ENCODE measurements around the gene C4orf46. TPM values are rescaled to one million over a fixed set of nuclear protein-coding genes. Genes with fewer than 3 reads are reported as not detected.
"Not testable (repeated sequence)": the region's sequence is repeated elsewhere in the genome, so short reads cannot be mapped to it uniquely, and the experiment has no call there.

C4orf46 gene
- total RNA-seq, 1 experiment from 2014 or later: 27.9 TPM

DNA sequence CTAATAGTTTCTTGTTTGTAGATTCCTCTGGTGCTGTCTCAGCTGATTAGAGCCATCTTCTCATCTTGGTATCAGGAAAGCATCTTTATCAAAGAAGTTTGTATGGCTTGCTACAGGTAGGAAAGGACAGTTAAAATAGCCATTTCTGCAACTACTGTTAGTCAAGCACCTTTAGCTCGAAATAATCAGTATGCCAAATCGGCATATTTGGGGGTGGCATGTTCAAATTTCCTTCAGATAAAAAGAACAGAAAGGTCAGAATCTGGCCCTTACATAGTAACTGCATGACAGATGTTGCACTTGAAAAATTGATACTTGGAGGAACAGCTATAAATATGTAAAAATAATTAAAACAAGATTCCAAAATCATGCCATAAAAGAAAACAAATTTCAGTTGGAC, 4.8 kb downstream of the C4orf46 start:
- no peaks in the 10 kb centered on the region for H3K9me2 ChIP-seq (replicated peaks; ENCODE audit: insufficient read depth, low read length)
- no peak overlapping the region for H3K4me2 ChIP-seq (ENCODE audit: low read depth, low read length, poor library complexity, severe bottlenecking)
- no peaks in the 10 kb centered on the region for H3K27me3 ChIP-seq (ENCODE audit: low read length)
- peaks cover 8% of the 10 kb centered on the region for H3K4me1 ChIP-seq (ENCODE audit: low read length)
- peaks cover 9% of the 10 kb centered on the region; the same call in 1 of the 2 replicates for H4K20me1 ChIP-seq (ENCODE audit: insufficient read depth, low read depth, low read length)
- H2AFZ ChIP-seq (ENCODE audit: low read length): no peak overlapping the region
- H3K4me3 ChIP-seq (ENCODE audit: low read length): no peak overlapping the region
- no peak overlapping the region for H3K27ac ChIP-seq (ENCODE audit: low read length)
- peaks cover 41% of the 10 kb centered on the region for H3K79me2 ChIP-seq (ENCODE audit: low read length)
- peak; percentile 37 for DNase-seq
- H3K9ac ChIP-seq (ENCODE audit: low read length): no peak overlapping the region
- H3K36me3 ChIP-seq (ENCODE audit: insufficient read depth, low read length): peaks cover 20% of the 10 kb centered on the region; the same call in 1 of the 2 replicates
- no peaks in the 10 kb centered on the region for H3K9me3 ChIP-seq (ENCODE audit: low read length)

DNA sequence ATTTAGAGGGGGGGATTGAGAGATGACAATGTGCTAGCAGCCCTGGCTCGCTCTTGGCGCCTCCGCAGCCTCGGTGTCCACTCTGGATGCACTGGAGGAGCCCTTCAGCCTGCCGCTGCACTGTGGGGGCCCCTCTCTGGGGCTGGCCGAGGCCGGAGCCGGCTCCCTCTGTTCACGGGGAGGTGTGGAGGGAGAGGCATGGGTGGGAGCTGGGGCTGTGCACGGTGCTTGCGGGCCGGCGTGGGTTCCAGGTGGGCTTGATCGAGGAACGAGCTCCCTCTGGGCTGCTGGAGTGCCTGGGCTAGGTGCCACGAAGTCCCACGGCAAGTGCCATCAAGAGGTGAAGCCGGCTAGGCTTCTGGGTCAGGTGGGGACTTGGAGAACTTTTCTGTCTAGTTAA, 6.9 kb downstream of the C4orf46 start:
- Histone ChIP-seq H3K4me3 (ENCODE audit: low read length) (no peak overlapping the region), H3K27me3 (ENCODE audit: low read length) (no peaks in the 10 kb centered on the region), H4K20me1 (ENCODE audit: insufficient read depth, low read depth, low read length) (no peaks in the 10 kb centered on the region), H3K9me2 (replicated peaks; ENCODE audit: insufficient read depth, low read length) (no peaks in the 10 kb centered on the region), H3K27ac (ENCODE audit: low read length) (no peak overlapping the region), H3K36me3 (ENCODE audit: insufficient read depth, low read length) (peaks cover 20% of the 10 kb centered on the region; the same call in 1 of the 2 replicates), H3K9ac (ENCODE audit: low read length) (no peak overlapping the region), H3K4me1 (ENCODE audit: low read length) (no peaks in the 10 kb centered on the region; the same call in 1 of the 2 replicates), H3K9me3 (ENCODE audit: low read length) (no peaks in the 10 kb centered on the region), H2AFZ (ENCODE audit: low read length) (no peak overlapping the region), H3K79me2 (ENCODE audit: low read length) (peaks cover 23% of the 10 kb centered on the region), H3K4me2 (ENCODE audit: low read depth, low read length, poor library complexity, severe bottlenecking) (no peak overlapping the region)
- peak; percentile 37 for DNase-seq

DNA sequence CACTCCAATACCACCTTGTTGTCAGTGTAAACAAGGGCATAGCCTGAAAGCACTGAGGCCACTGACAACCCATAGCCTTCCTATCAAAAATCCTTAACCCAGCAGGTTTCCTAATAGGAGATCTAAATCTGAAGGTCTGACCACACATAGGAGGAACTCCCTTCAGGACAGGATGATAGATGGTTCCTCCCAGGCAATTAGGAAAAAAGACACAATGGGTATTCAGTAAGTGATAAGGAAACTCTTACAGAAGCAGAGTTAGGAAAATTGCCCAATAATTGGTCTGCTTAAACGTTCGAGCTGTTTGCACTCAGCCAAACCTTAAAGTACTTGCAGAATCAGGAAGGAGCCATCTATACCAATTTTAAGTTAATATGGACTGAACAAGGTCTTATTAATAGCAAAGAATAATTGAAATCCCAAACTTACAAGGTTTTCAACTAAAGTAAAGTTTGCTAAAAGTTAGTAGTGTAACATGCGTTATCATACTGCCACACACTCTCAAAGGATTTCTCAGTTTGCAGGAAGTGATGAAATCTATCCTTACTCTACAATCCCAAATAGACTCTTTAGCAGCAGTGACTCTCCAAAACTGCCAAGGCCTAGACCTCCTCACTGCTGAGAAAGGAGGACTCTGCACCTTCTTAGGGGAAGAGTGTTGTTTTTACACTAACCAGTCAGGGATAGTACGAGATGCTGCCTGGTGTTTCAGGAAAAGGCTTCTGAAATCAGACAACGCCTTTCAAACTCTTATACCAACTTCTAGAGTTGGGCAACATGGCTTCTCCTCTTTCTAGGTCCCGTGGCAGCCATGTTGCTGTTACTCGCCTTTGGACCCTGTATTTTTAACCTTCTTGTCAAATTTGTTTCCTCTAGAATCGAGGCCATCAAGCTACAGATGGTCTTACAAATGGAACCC, 7.7 kb downstream of the C4orf46 start:
- H3K9me3 ChIP-seq (ENCODE audit: low read length): not testable (repeated sequence)

DNA sequence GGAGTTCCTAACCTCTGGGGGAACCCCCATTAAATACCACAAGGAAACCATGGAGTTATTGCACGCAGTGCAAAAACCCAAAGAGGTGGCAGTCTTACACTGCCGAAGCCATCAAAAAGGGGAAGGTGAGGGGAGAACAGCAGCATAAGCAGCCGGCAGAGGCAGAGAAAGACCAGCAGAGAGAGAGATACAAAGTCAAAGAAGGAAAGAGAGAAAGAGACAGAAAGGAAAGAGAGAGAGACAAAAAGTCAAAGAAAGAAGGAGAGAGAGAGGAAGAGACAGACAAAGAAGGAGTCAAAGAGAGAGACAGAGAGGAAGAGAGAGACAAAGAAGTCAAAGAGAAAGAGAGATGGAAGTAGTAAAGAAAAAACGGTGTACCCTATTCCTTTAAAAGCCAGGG, 8.4 kb downstream of the C4orf46 start:
- not testable (repeated sequence) for H3K4me1 ChIP-seq (ENCODE audit: low read length); H4K20me1 ChIP-seq (ENCODE audit: insufficient read depth, low read depth, low read length); H3K9ac ChIP-seq (ENCODE audit: low read length); H3K4me2 ChIP-seq (ENCODE audit: low read depth, low read length, poor library complexity, severe bottlenecking); H3K9me3 ChIP-seq (ENCODE audit: low read length); H3K27me3 ChIP-seq (ENCODE audit: low read length); H3K9me2 ChIP-seq (replicated peaks; ENCODE audit: insufficient read depth, low read length); H2AFZ ChIP-seq (ENCODE audit: low read length); H3K36me3 ChIP-seq (ENCODE audit: insufficient read depth, low read length); H3K79me2 ChIP-seq (ENCODE audit: low read length); H3K4me3 ChIP-seq (ENCODE audit: low read length); H3K27ac ChIP-seq (ENCODE audit: low read length)
- peak; percentile 14 for DNase-seq

More for the DNA sequence above, 7.7 kb downstream of the C4orf46 start:
- H3K4me1 ChIP-seq (ENCODE audit: low read length); H3K9ac ChIP-seq (ENCODE audit: low read length); H3K27me3 ChIP-seq (ENCODE audit: low read length); H3K4me3 ChIP-seq (ENCODE audit: low read length); H3K27ac ChIP-seq (ENCODE audit: low read length); H3K4me2 ChIP-seq (ENCODE audit: low read depth, low read length, poor library complexity, severe bottlenecking); H2AFZ ChIP-seq (ENCODE audit: low read length); H4K20me1 ChIP-seq (ENCODE audit: insufficient read depth, low read depth, low read length); H3K9me2 ChIP-seq (replicated peaks; ENCODE audit: insufficient read depth, low read length): not testable (repeated sequence)
- H3K79me2 ChIP-seq (ENCODE audit: low read length): peaks cover 14% of the 10 kb centered on the region
- H3K36me3 ChIP-seq (ENCODE audit: insufficient read depth, low read length): peaks cover 12% of the 10 kb centered on the region; the same call in 1 of the 2 replicates
- DNase-seq: peak; percentile 21

DNA sequence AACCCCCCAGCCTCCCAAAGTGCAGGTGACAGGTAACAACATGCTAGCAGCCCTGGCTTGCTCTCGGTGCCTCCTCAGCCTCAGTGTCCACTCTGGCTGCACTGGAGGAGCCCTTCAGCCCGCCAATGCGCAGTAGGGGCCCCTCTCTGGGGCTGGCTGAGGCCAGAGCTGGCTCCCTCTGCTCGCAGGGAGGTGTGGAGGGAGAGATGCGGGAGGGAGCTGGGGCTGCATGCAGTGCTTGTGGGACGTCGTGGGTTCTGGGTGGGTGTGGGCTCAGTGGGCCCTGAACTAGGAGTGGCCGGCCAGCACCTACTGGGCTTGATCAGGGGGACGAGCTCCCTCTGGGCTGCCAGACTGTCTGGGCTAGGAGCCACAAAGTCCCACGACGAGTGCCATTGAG, 14.4 kb downstream of the C4orf46 start:
- Histone ChIP-seq H3K79me2 (ENCODE audit: low read length) (no peaks in the 10 kb centered on the region), H3K4me3 (ENCODE audit: low read length) (no peak overlapping the region), H3K27ac (ENCODE audit: low read length) (no peak overlapping the region), H2AFZ (ENCODE audit: low read length) (no peak overlapping the region), H3K4me1 (ENCODE audit: low read length) (0 out of 2 replicates have a peak, but pooled peaks cover 4% of the 10 kb centered on the region), H3K4me2 (ENCODE audit: low read depth, low read length, poor library complexity, severe bottlenecking) (no peak overlapping the region), H3K9me3 (ENCODE audit: low read length) (no peaks in the 10 kb centered on the region), H3K27me3 (ENCODE audit: low read length) (no peaks in the 10 kb centered on the region), H3K9ac (ENCODE audit: low read length) (no peak overlapping the region), H4K20me1 (ENCODE audit: insufficient read depth, low read depth, low read length) (no peaks in the 10 kb centered on the region), H3K9me2 (replicated peaks; ENCODE audit: insufficient read depth, low read length) (no peaks in the 10 kb centered on the region), H3K36me3 (ENCODE audit: insufficient read depth, low read length) (no peaks in the 10 kb centered on the region)
- no peak for DNase-seq

DNA sequence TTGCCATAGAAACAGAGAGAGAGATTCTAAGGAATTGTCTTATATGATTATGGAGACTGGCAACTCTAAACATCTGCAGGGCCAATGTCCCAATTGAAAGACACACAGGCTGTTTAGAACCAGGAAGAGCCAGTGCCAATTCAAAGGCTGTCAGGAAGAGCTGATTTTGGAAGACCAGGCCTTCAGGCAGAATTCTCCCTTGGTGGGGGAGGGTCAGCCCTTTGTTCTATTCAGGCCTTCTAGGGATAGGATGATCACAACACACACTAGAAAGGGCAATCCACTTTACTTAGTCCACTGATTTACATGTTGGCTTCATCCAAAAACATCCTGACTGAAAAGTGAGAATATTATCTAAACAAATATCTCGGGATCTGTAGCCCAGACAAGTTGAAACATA, 15.2 kb downstream of the C4orf46 start:
- no peaks in the 10 kb centered on the region for H4K20me1 ChIP-seq (ENCODE audit: insufficient read depth, low read depth, low read length)
- H2AFZ ChIP-seq (ENCODE audit: low read length): no peak overlapping the region
- DNase-seq: no peak
- no peak overlapping the region for H3K4me2 ChIP-seq (ENCODE audit: low read depth, low read length, poor library complexity, severe bottlenecking)
- H3K4me3 ChIP-seq (ENCODE audit: low read length): no peak overlapping the region
- H3K79me2 ChIP-seq (ENCODE audit: low read length): no peaks in the 10 kb centered on the region
- H3K27ac ChIP-seq (ENCODE audit: low read length): no peak overlapping the region
- 0 out of 2 replicates have a peak, but pooled peaks cover 4% of the 10 kb centered on the region for H3K4me1 ChIP-seq (ENCODE audit: low read length)
- no peaks in the 10 kb centered on the region for H3K9me2 ChIP-seq (replicated peaks; ENCODE audit: insufficient read depth, low read length)
- no peak overlapping the region for H3K9ac ChIP-seq (ENCODE audit: low read length)
- H3K36me3 ChIP-seq (ENCODE audit: insufficient read depth, low read length): no peaks in the 10 kb centered on the region
- no peaks in the 10 kb centered on the region for H3K27me3 ChIP-seq (ENCODE audit: low read length)
- H3K9me3 ChIP-seq (ENCODE audit: low read length): no peaks in the 10 kb centered on the region

DNA sequence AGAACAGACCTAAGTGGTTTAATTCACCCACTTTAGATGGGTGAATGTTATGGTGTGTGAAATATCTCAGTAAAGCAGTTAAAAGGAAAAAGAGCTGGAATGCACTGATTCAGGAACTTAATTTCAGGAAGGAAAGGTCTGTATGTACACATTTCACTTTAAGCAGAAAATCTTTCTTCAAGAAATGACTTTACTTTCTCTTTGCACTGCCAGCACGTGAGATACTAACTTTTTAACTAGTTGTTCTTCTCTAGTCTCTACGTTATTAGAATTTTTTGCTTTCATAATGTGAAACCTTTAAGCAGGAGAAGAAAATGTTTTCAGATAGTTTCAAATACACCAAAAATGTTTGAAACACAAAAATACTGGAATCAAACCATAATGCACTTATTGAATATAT, 18.8 kb downstream of the C4orf46 start:
- Histone ChIP-seq H3K27me3 (ENCODE audit: low read length) (no peaks in the 10 kb centered on the region), H3K9me3 (ENCODE audit: low read length) (no peaks in the 10 kb centered on the region), H3K79me2 (ENCODE audit: low read length) (no peaks in the 10 kb centered on the region), H3K36me3 (ENCODE audit: insufficient read depth, low read length) (no peaks in the 10 kb centered on the region), H3K4me3 (ENCODE audit: low read length) (no peak overlapping the region), H3K4me2 (ENCODE audit: low read depth, low read length, poor library complexity, severe bottlenecking) (peak overlapping the region; percentile 26), H3K9me2 (replicated peaks; ENCODE audit: insufficient read depth, low read length) (no peaks in the 10 kb centered on the region), H2AFZ (ENCODE audit: low read length) (peak overlapping the region; percentile 2; the same call in 1 of the 2 replicates), H3K9ac (ENCODE audit: low read length) (no peak overlapping the region), H3K27ac (ENCODE audit: low read length) (no peak overlapping the region), H3K4me1 (ENCODE audit: low read length) (0 out of 2 replicates have a peak, but pooled peaks cover 4% of the 10 kb centered on the region), H4K20me1 (ENCODE audit: insufficient read depth, low read depth, low read length) (no peaks in the 10 kb centered on the region)
- DNase-seq: no peak

DNA sequence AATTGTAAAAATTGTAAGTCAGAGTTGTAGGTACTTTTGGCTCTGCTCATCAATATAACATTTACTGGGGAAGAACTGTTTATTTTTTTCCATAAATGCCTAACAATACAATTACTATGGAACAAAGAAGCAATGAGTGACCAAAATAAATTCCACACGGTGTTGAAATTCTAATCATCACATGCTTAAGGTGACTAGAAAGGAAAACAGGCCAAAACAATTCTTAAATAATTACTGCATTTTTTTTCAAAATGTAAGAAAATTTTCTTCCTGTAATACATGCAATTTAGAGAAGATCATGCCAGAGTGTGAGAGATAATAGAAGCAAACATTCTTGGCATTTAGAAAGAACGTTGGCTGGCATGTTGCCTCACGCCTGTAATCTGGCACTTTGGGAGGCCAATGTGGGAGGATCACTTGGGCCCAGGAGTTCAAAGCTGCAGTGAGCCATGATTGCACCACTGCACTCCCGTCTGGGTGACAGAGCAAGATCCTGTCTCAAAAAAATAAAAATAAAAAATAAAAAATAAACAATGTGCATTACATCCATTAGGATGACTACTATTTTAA, 22.5 kb downstream of the C4orf46 start:
- no peak overlapping the region for H3K4me3 ChIP-seq (ENCODE audit: low read length)
- peaks cover 3% of the 10 kb centered on the region; the same call in 1 of the 2 replicates for H3K27me3 ChIP-seq (ENCODE audit: low read length)
- H3K4me1 ChIP-seq (ENCODE audit: low read length): 0 out of 2 replicates have a peak, but pooled peaks cover 4% of the 10 kb centered on the region
- H3K4me2 ChIP-seq (ENCODE audit: low read depth, low read length, poor library complexity, severe bottlenecking): no peak overlapping the region
- DNase-seq: no peak
- H3K9ac ChIP-seq (ENCODE audit: low read length): no peak overlapping the region
- no peaks in the 10 kb centered on the region for H3K9me3 ChIP-seq (ENCODE audit: low read length)
- H3K79me2 ChIP-seq (ENCODE audit: low read length): no peaks in the 10 kb centered on the region
- H2AFZ ChIP-seq (ENCODE audit: low read length): no peak overlapping the region
- no peaks in the 10 kb centered on the region for H4K20me1 ChIP-seq (ENCODE audit: insufficient read depth, low read depth, low read length)
- no peak overlapping the region for H3K27ac ChIP-seq (ENCODE audit: low read length)
- no peaks in the 10 kb centered on the region for H3K36me3 ChIP-seq (ENCODE audit: insufficient read depth, low read length)
- no peaks in the 10 kb centered on the region for H3K9me2 ChIP-seq (replicated peaks; ENCODE audit: insufficient read depth, low read length)

Measured in Karpas-422 (cell line).